NCI-H2227 (cell line): ENCODE data around the gene TTR.

Source experiments
- DNase-seq: peaks from one replicate; lab custom pipeline; 2025; ENCODE audit not compliant: unreplicated experiment; lab: John Stamatoyannopoulos, UW

The TTR gene

DNA sequence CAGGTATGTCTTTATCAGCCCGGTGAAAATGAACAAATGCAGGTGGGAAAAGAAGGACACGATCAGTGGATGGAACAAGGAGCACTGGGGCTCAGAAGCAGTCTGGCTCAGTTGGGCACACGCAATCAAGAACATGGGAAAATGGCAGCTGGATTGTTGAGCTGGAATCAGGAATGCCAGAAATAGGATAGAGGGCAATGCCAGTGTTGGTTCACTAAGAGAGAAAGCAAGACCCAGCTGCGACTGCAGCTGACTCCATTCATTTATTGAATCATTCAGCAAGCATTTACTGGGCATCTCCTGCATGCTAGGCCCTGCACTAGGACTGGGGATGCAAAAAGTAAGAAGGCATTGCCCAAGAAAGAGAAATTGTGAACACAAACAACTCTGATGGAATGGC is 13.6 kb upstream of the TTR start:
- DNase-seq, result no peak

DNA sequence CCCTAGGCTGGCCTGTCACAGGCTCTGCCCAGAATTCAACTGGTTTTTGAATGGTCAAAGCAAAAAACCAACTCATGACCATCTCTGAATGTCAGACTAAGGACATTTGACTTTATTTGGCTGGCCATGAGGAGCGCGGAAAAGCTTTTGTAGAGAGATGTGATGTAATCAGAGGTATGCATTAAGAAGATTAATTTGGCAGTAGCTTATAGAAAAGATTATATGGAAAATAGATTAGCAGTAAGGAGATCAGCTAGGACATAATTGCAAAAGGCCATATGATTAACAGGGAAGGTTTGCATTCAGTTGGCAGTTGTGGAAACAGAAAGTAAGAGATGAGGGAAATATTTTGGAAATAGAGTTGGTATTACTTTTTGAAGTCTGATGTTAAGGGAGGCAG is 12.3 kb upstream of the TTR start:
- DNase-seq, result no peak

DNA sequence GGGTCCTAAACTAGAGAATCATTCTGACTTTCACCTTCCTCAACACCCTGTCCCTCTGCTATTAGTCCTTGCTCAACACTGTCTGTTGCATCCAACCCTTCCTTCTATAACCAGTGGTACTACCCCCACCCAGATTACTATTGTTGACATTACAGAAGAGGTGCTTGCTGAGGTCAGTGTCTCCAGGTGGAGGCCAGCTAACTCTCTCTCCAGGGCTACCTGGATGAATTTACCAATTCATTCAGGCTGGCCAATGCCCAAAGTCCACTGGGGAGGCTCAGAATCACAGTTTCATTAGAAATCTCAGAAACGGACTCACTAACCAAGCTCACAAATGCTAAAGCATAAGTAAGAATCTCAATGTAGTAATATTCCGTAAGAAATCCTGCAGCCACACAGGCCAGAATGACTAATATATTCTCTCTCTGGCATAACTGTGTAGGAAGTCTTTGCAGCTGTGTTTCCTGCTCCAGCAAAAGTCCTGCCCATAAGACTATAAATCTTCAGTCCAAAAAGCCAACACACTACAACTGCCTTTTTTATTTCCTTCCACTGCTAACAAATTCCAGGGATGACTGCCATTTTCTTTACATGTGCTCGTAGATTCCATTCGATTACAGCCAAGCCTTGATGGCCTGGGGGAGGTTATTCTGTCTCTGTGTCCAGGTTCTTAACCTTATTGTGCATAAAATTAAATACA is 10.0 kb upstream of the TTR start:
- no peak for DNase-seq

DNA sequence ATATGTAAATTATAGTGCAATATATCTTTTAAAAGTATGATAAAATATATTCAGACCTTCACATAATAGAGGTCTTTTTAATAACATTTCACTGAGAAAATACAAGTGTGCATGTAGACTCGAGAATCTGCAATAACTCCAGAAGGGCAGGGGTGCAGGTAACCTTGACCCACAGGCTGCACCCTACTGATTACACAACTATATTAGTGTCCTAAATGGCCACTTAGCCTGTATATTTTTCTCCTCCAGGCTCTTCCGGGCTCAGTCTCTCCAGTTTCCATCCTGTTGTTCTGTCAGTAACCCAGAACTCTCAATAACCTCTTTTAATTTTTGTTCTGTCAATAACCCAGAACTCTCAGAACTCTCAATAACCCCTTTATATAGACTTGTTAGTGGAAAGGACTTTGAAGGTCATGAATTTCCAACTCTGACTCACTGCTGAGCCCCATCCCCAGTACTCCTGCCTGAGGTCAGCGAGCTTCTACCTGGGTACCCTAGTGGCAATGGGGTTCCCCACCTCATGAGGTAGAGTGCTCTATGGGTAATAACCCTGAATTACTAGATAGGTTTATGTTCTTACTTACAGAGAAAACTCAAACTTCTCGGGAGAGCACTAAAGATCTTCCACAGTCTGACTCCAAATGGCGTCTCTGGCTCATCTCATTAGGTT is 8.4 kb upstream of the TTR start:
- DNase-seq, result no peak

DNA sequence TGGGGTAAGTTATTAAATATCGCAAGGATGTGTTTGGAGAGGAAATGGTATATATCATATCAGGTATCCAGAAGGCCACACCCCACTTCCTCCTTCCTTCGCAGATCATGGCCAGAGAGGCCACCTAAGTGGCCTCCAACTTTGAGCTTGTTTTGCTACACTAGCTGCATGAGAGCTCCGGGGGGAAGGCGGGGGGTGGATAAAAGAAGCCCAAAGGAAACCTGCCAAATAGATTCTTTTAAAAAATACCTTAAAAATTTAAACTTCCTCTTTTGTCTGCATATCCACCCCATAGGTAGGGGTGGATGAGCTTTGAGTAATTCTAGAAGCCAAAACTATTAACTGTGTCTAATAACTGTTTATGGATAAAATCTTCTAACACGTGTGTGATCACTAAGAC is 5.7 kb upstream of the TTR start:
- DNase-seq, result no peak

DNA sequence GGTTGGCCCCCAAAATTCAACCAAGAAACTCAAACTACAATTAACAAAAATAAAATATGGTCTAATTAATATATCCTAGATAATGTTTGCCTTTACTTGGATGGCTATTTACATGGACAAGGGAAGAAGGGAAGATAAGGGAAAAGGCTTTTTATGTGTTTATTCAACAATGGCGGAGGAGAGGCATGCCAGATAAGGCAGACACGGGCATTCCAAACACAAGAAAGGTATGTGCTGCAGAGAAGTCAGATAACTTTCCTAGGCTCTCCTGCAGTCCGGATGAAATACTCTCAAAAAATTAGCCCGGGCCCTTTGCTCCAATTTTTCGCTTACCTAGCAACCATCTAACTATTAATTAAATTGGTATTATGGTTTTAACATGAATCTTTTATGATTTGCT is 5.1 kb upstream of the TTR start:
- no peak for DNase-seq

DNA sequence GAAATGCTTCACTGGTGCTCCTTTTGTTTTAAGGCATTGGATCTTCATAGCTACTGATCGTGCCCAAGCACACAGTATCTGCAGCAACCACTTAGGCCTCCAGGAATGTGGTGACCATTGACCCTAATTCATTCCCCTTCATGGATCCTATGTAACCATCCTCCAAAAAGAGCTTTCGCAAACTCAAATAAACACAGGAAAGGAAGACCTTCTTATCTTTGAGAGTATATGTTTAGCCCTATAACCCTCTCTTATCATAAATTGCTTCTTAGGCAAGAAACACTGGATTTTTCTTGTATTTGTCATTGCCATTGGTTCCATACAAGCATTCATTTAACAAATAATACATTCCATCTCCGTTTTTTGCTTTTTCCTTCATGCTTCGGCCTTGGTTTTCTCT is 4.1 kb upstream of the TTR start:
- DNase-seq, result no peak

DNA sequence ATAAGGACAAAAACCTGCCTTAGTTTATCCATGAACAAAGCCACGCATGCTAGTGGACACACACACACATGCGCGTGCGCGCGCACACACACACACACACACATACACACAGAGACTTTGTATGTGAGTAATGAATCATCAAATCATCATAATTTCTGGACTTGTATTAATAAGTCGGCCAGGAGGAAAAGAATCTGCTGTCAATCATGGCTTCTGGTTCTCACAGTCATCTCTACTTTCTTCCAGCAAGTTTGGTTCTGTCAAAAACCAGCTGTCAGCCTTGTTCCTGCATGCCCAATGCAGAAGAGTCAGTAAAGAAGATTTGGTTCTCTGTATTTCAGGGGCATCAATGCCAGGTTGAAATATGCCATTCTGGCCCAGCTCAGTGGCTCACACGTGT is 1.1 kb upstream of the TTR start:
- DNase-seq, result no peak

DNA sequence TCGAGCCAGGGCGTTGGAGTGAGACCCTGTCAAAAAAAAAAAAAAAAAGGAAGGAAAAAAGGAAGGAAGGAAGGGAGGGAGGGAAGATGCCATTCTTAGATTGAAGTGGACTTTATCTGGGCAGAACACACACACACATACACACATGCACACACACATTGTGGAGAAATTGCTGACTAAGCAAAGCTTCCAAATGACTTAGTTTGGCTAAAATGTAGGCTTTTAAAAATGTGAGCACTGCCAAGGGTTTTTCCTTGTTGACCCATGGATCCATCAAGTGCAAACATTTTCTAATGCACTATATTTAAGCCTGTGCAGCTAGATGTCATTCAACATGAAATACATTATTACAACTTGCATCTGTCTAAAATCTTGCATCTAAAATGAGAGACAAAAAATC is 564 bp upstream of the TTR start:
- DNase-seq, result peak; percentile 24

DNA sequence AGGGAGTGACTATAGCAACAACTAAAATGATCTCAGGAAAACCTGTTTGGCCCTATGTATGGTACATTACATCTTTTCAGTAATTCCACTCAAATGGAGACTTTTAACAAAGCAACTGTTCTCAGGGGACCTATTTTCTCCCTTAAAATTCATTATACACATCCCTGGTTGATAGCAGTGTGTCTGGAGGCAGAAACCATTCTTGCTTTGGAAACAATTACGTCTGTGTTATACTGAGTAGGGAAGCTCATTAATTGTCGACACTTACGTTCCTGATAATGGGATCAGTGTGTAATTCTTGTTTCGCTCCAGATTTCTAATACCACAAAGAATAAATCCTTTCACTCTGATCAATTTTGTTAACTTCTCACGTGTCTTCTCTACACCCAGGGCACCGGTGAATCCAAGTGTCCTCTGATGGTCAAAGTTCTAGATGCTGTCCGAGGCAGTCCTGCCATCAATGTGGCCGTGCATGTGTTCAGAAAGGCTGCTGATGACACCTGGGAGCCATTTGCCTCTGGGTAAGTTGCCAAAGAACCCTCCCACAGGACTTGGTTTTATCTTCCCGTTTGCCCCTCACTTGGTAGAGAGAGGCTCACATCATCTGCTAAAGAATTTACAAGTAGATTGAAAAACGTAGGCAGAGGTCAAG is 955 bp downstream of the TTR start:
- no peak for DNase-seq

DNA sequence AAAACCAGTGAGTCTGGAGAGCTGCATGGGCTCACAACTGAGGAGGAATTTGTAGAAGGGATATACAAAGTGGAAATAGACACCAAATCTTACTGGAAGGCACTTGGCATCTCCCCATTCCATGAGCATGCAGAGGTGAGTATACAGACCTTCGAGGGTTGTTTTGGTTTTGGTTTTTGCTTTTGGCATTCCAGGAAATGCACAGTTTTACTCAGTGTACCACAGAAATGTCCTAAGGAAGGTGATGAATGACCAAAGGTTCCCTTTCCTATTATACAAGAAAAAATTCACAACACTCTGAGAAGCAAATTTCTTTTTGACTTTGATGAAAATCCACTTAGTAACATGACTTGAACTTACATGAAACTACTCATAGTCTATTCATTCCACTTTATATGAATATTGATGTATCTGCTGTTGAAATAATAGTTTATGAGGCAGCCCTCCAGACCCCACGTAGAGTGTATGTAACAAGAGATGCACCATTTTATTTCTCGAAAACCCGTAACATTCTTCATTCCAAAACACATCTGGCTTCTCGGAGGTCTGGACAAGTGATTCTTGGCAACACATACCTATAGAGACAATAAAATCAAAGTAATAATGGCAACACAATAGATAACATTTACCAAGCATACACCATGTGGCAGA is 3.6 kb downstream of the TTR start:
- DNase-seq, result no peak

DNA sequence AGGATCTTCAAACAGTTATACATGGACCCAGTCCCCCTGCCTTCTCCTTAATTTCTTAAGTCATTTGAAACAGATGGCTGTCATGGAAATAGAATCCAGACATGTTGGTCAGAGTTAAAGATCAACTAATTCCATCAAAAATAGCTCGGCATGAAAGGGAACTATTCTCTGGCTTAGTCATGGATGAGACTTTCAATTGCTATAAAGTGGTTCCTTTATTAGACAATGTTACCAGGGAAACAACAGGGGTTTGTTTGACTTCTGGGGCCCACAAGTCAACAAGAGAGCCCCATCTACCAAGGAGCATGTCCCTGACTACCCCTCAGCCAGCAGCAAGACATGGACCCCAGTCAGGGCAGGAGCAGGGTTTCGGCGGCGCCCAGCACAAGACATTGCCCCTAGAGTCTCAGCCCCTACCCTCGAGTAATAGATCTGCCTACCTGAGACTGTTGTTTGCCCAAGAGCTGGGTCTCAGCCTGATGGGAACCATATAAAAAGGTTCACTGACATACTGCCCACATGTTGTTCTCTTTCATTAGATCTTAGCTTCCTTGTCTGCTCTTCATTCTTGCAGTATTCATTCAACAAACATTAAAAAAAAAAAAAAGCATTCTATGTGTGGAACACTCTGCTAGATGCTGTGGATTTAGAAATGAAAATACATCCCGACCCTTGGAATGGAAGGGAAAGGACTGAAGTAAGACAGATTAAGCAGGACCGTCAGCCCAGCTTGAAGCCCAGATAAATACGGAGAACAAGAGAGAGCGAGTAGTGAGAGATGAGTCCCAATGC is 4.6 kb downstream of the TTR start:
- DNase-seq, result no peak

DNA sequence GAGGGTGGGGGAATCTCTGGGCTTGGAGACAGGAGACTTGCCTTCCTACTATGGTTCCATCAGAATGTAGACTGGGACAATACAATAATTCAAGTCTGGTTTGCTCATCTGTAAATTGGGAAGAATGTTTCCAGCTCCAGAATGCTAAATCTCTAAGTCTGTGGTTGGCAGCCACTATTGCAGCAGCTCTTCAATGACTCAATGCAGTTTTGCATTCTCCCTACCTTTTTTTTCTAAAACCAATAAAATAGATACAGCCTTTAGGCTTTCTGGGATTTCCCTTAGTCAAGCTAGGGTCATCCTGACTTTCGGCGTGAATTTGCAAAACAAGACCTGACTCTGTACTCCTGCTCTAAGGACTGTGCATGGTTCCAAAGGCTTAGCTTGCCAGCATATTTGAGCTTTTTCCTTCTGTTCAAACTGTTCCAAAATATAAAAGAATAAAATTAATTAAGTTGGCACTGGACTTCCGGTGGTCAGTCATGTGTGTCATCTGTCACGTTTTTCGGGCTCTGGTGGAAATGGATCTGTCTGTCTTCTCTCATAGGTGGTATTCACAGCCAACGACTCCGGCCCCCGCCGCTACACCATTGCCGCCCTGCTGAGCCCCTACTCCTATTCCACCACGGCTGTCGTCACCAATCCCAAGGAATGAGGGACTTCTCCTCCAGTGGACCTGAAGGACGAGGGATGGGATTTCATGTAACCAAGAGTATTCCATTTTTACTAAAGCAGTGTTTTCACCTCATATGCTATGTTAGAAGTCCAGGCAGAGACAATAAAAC is 6.5 kb downstream of the TTR start:
- DNase-seq, result no peak

DNA sequence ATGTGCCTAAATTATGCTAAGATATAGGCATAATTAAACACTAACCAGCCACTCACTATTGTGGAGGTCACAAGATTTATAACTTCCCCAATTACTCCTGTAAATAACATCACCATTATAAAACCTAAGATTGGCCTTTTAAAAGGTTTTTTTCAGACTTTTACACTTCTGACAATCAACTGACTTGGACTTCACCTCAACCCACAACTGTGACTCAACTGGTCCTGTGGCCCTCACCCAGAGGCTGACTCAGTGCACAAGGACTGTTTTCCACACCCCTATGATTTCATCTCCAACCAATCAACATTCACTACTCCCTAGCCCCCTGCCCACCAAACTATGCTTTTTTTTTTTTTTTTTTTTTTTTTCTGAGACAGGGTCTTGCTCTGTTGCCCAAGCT is 11.6 kb downstream of the TTR start:
- no peak for DNase-seq

DNA sequence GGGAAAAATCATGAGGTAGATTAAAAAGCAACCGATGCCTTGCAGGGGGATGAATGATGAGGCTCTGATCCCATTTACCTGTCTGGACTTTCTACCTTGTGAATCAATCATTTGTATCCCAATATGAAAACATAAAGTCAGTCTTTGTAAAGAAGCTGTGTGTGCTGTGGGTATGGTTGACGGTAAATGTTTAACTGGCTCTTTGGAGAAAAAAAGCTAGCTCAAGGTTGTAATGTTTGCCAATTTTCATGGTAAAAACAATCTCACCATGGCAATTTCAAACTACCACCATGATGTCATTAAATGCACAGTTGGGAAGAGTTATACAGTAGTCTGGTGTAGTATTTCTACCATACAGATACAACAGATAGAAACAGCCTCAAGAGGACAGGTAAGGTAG is 14.6 kb downstream of the TTR start:
- no peak for DNase-seq

DNA sequence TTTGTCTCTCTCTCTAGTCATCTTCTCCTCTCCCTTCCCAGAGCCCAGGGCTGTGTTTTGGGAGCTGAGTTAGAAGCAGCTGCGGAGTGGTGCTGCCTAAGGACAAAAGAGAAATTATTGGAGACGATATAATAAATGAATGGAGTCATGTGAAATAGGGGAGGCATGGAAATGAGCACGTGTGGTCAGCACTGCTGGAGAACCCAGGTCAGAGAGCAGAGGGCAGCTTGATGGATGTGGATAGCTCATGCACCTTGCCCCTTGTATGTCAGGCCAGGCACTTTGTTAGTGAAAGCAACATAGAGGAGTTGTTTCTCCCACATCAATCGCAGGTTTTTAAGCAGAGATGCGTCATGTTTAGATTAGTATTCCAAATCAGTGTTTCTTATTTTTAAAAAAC is 15.7 kb downstream of the TTR start:
- no peak for DNase-seq

DNA sequence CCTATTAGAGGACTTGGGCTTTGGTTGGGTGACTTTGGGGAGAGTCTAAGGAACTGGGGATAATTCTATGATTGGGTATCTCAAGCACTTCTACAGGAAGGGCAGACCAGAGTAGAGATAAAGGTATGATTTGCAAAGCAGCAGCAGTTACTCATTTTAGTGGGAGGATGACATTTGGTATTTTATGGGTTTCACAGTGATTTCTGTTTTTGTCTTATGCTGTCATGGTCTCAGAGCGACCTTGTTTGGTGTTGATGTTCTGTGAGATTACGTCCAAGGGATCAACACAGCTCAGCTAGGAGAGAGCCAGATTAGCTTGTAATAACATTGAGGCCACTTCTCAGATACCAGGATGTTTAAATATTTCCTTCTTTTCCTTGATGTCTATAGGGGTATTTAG is 18.2 kb downstream of the TTR start:
- DNase-seq, result no peak

DNA sequence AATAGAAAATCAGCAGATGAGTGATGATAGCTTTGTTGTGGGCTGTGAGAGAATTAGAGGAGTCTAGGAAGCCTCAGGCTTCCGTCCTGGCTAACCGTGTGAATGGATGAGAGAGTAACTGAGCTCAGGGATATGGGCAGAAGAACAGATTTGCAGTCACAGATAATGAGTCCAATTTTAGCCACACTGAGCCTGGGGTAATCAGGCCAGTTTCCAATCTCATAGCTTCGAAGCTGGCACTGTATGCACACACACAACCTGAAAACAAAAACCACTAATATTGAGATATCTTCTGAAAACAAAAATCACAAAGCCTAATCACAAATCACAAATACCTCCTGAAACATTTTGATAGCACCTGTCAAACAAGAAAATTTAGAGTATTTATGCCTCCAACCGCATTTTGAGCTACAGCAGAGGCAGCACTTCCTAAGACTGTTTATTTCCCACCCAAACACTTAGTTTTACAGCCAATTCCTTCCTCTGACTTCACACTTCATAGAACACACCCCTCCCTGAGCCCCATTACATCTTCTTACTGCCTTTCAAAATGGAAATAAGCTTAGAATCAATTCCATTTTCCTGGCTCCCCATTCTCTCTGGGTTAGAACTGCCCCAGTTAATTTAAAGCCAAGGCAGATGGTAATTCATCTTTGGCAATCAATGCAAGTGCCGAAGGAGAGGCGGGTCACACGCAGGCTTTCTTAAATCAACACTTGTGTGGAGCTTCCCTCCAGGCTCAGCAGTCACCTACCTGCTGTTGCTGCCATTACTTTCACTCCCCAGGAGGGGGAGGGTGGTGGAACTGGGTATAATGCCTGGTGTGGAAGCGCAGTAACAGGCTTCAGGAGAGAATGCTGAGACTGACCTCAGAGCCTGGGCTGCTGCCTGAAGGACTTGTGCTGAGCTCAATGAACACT is 18.9 kb downstream of the TTR start:
- DNase-seq, result peak; percentile 73

DNA sequence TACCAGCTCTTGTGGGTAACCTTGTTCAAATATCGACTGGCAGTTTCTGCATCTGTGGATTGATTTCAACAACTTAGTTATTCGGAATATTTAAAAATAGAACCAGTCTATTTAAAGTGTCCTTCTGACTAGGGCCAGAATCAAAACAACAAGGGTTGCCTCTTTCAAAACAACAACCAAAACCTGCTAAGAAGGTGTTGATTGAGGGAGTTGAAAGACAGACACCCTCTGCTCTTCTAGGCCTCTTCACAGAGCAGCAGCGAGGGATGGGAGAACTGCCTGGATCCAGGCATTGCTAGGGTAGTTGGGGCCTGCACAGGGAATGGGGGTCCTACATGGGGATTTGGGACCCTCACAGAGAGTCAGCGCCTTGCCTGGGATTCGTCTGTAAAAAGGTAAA is 19.8 kb downstream of the TTR start:
- no peak for DNase-seq
